COLO668 (cell line): ENCODE results near the gene TUBA4B.
A peak's percentile ranks its signal among the peaks of the same experiment; 100 is the strongest.

Source experiments
- DNase-seq: peaks from one replicate; lab custom pipeline; 2025; ENCODE audit not compliant: unreplicated experiment; lab: John Stamatoyannopoulos, UW

The TUBA4B gene

DNA sequence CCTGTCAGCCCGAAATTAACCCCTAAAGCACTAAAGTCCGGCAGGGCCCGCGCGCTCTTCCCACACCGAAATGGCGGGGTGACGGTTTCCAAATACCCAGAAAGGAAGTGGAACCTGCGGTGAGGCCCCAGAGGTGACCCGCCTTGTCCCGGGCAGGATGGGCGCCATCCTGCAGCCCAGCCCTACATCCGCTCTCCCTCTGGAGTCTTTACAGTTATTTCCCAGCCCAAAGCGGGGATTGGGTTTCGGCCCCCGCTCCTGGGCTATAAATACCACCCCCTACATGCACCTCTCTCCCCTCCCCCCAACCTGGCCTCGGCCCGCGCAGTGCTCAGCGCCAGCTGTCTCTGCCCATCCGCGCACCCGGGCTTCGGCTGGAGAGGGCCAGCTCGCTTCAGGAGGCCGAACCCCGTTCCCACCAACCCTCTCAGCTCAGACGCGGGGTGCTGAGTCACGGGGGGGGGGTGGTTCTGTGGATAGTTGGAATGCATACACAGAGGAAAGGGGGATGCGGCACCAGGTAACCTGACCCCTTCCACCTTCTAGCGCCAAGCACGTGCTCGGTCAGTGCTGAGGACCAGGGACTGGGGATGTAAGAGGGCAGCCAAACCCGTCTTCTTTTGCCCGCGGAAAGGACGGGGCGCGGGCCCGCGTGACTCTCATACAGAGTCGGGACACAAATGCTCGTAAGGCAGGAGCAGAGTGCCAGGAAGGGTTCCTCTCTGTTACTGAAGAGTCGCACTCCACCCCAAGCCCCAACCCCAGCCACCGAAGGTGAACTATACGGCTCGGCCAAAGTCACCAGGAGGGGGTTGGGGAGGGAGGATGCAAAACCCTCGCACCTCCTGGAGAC, at the start of gene TUBA4B:
Gene TUBA4B, plus strand, starts transcription at position 344 of the 853 bp plus-strand sequence. Its CDS starts 165 bp downstream, at position 509.
- DNase-seq = peak; percentile 76

DNA sequence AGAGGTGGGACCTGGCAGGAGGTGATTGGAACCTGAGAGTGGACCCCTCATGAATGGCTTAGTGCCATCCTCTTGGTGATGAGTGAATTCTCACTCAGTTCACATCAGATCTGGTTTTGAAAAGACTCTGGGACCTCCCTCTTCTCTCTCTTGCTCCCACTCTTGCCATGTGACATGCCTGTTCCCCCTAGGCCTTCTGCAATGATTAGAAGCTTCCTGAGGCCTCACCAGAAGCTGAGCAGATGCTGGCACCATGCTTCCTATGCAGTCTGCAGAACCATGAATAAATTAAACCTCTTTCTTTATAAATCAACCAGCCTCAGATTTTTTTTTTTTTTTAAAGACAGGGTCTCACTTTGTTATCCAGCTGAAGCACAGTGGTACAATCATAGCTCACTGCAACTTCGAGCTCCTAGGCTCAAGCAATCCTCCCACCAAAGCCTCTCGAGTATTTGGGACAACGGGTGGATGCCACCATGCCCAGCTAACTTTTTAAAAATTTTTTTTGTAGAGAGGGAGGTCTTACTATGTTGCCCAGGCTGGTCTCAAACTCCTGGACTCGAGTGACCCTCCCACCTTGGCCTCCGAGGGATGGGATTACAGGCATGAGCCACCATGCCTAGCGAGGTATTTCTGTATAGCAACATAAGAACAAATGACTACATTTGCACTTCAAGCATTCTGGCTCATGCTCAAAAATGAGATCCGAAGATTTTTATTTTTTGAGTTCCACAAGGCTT, 48.4 kb upstream of the TUBA4B start:
- no peak for DNase-seq

DNA sequence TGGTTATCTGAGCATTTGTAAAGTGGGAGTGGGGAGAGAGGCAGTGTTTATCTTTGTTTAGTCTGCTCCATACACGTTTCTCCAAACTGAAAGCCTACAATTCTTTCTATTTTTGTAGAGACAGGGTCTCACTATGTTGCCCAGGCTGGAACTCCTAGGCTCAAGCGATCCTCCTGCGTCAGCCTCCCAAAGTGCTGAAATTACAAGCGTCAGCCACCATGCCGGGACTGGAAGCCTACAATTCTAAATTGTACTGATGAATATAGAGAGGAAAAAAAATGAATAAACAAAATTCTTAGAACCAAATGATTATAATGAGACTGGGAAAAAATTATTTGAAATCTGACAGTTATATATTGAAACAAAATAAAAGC, 47.9 kb upstream of the TUBA4B start:
- DNase-seq = no peak

DNA sequence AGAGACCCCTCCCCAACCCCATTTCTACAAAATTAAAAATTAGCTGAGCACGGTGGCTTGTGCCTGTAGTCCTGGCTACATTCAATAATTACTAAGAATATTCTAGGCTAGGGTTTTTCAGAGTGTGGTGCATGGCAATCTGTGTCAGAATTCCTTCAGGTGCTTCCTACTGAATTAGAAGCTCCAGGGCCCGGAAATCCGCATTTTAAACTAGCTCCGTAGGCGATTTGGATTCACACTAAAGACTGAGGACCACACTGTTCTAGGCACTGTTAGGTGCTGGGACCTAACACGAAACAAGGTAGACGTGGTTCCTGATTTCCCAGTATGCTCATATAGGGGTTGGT, 47.1 kb upstream of the TUBA4B start:
- DNase-seq = no peak

DNA sequence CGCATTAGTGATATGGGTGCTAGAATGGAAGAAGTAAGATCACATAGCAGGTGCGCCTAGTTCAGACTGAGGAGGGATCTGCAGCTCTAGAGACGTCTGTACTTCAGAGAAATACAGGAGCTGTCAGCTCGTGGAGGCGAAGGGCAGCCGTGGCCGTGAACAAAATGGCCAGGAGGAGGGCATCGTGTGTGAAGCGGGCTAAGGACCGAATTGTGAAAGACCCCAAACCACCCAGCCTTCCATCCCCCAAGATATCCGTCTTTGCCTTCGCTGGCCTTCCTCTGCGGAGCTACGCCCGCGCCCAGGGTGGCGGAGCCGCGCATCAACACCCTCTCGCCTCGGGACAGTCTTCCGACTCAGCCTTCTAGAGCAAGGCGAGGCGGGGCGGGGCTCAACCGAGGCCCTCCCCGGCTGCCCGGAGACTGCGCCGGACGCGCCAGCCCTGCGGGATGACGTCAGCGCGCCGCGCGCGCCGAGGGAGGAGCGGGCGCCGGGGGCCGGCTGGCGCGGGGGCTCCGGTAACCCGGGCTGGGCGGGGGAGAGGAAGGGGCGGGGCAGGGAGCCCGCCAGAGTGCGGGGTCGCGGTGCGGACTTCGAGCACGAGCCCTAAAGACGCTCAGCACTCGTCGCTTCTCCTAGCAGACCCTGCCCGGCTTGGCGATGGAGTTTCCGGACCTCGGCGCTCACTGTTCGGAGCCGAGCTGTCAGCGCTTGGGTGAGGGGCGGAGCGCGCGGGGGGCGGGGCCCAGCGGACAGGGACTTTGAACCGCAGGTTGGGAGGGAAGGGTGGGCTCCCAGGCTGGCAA, 46.5 kb upstream of the TUBA4B start, which contains the start of gene ZFAND2B:
Gene ZFAND2B, plus strand, starts transcription at position 455 of the 806 bp plus-strand sequence. Its CDS starts 206 bp downstream, at position 661.
- peak; percentile 96 for DNase-seq

DNA sequence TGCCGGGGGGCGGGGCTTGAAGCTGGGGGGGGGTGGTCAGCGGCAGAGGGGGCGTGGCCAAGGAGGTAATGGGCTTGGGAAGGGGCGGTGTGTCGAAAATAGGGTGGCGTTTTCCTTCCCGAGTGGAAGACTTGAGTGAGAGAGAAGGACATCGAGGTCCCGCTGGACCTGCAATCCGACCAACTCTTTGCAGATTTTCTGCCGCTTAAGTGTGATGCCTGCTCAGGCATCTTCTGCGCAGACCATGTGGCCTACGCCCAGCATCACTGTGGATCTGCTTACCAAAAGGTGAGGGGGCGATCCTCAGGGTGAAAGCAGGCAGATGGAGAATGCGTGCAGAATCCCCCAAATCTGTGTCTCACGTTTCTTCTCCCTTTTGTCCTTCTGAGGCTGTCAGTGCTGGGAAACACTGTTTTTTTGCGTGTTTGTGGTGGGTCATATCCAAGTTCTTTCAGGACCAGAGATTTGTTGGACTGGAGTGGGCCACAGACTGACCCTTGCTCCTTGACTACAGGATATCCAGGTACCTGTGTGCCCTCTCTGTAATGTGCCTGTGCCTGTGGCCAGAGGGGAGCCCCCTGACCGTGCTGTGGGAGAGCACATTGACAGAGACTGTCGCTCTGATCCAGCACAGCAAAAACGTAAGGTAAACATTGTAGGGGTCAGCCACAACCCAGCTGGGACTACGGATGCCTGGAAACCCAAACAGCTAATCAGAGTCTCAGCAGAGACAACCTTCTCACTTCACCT, 45.7 kb upstream of the TUBA4B start:
- no peak for DNase-seq

DNA sequence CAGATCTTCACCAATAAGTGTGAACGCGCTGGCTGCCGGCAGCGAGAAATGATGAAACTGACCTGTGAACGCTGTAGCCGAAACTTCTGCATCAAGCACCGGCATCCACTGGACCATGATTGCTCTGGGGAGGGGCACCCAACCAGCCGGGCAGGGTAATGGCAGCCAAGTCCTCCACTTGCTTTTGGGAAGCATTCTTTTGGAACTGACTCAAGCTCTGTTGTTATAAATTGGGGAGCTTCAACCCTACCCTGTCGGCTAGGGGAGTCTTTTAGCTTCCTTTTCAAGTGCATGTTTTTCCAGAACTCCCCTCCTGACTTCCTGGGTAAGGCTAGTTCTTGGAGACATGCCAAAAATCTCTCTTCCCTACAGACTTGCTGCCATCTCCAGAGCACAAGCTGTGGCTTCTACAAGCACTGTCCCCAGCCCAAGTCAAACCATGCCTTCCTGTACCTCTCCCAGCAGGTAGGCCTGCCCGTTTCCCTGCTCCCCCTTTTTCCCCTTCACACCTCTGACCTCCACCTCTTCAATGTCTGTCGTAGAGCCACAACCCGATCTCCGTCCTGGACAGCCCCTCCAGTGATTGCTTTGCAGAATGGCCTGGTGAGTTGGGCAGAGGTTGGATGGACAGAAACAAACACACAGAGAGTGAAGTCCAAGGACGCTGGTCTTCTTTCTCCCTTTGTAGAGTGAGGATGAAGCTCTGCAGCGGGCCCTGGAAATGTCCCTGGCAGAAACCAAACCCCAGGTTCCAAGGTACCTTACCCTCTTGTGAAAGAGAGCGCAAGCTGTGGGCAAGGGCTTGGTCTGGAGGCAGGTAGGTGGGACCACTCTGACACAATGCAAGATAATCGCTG, 44.9 kb upstream of the TUBA4B start:
- no peak for DNase-seq

DNA sequence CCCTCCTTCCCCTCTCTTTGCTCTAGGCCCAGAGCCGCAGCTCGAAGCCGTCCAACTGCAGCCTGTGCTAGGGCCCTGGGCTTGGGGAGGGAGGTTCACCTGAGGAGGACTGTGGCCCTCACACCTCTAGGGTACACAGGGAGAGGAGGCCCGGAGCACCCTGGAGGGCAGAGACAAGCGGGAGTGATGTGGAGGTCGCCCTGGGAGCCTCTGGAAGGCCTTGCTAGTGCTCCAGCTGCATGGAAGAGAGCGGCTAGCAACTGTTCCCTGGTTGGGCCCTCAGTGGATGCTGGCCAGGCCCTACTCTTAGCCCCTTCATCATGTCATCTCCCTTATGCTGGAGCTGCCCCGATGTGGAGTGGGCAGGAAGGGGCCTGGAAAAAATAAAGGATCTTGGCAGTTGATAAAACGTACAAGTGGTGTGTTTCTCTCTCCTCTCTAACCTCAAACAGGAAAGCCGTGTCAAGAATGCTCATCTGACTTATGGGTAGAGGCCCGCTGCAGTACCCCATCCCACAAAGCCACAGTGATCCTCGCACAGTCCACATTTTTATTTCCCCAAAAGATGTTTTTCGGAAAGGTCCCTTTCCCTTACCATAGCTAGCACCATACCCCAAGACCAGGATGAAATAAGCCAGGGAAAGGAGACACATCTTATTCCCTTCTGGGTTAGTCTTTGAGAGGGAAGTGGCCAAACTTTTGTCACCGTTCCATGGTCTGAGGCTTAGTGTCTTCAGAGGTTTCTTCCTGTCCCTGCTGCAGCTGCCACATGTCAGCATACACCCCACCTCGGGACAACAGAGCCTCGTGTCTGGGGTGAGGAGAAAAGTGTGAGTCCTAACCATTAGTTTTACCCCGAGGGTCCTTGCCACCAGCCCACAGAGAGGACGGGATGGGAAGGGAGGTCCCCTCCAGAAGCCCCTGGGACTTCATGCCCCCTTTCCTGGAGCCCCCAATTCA, 43.5 kb upstream of the TUBA4B start:
- no peak for DNase-seq

DNA sequence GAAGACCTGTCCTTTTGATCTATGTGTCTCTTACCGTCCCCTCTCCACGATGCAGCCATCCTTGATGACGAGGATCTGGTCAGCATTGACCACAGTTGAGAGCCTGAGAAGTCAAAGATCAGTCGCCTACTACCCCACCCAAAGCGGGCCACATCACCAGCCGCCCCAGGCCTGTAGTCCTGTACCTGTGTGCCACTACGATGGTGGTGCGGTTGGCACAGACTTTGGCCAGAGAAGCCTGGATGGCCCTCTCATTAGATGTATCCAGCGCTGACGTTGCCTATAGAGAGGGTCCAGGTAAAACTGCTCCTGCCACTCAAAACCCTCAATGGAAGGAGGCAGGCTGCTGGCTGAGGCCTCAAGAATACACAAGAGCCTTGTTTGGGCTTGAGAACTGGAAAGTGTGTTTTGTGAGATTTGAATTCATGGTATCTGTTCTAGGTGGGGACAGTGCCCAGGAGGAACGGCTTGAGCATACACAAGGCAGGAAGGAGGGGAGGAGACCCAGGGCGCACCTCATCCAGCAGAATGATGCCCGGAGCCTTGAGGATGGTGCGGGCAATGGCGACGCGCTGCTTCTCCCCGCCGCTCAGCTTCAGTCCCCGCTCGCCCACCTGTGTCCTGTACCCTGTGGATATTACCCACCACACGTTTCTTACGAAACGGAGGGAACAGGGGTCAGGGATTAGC, 42.7 kb upstream of the TUBA4B start:
- DNase-seq = no peak

DNA sequence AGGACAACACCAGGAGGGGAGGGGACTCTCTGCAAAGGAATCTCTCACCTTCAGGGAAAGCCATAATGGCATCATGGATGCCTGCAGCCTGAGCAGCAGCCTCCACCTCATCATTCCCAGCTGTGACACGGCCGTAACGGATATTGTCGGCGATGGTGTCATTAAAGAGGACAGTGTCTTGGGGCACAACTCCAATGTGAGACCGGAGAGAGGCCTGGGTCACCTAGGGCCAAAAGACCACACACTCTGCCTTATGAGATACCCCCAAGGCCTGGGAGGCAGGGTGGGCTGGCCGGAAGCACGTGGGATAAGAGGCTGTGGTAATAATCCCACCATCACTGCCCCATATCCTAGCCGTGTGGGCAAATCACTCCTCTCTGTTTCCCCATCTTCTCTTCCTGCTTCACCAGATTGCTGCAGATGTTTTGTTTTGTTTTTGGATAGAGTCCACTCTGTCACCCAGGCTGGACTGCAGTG, 42.1 kb upstream of the TUBA4B start:
- DNase-seq = no peak

DNA sequence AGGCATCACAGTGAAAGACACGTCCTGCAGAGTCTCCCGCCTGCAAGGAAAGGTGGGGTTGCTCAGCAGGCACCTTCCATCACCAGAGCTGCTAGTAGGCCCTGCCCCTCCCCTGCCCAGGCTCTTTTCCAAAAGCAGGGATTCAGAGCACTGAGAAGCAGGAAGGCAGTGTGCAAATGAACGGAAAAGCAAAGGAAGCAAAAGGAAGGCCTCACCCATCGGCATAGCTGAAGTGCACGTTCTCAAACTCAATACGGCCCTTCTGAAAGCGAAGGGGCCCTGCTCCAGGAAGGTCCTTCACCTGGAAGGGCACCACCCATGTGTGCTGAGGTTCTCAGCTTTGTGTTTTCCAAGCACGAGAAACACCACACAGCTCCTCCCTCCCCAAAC, 40.0 kb upstream of the TUBA4B start:
- DNase-seq = no peak

DNA sequence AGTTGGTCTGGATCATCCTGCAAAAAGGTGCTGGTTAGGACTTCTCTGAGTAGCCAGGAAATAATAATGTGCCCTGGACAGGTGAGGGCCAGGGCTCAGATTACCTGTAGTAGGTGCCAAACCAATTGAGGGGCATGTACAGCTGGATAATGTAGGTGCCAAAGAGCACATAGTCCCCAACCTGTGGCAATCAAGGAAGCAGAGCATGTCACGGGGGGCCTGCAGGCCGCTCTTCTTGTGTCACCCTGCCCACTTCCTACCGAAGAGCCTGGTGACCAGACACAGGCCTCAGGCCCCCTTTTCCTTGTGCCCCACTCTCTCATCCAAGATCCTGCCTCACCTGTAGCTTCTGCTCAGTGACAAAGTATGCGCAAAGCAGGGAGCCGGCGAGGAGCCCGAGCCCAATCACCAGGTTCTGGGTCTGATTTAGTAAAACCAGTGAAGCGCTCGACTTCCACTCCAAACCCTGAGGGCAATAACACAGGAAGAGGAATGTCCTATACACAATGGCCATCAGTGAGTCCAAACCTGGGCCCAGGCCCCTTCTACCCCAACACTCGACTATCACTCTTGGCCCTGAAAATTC, 39.5 kb upstream of the TUBA4B start:
- no peak for DNase-seq

DNA sequence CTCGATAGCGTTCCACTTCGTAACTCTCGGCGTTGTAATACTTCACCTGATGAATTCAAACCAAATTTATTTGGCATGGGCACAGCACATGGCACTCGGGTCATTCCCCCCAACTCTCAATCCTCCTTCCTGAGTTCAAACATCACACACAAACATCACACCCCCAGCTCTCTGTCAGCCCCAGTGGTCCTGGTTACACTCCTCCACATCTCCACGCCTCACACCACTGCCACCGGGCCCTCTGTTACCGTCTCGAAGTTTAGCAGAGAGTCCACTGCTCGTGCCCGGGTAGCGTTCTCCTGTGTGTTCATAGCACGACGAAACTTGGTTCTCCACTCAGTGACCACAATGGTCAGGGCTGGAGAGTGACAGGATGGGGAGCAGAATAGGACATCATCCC, 38.9 kb upstream of the TUBA4B start:
- no peak for DNase-seq

DNA sequence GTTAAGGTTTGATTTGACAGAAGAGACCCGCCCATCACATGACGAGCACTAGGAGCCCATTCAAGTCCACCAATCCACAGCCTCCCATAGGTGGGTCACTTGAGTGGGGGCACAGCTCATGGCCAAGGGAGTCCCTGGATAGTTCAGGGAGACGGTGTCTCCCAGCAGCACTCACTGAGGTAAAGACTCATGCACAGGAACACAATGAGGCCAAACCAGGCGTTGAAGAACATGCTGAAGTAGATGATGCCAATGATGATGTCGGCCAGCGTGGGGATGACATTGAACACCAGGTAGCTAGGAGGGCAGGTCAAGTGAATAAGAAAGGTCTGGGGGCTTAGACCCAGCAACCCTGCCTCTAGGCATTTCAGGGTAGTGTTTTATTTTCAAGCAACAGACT, 38.3 kb upstream of the TUBA4B start:
- no peak for DNase-seq

DNA sequence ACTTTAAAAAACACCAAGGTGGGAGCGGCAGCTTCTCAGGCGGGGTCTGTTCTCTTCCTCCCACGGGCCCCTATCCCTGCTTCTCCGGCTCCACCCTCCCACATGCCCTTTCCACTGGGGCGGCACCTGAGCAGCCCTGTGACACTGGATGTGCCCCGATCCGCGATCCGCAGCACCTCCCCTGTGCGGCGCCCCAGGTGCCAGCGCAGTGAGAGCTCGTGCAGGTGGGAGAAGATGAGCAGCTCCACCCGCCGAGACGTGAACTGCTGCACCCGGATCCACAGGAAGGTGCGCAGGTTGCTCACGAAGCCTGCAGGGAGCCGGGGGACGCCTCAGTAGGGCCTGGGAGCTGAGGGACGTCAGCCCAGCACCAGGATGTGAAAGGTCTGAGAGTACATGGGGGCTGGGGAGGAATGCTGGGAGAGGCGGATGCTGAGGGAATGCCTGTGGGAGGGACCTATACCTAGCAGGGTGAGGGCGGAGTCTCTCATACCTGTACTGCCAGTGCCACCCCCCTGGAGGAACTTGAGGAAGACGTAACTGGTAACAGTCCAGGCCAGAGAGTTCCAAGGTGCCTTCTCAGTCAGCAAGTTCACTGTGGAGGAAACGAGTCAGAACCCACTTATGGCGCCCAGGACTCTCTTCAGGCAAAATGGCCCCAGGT, 37.0 kb upstream of the TUBA4B start:
- DNase-seq = no peak

DNA sequence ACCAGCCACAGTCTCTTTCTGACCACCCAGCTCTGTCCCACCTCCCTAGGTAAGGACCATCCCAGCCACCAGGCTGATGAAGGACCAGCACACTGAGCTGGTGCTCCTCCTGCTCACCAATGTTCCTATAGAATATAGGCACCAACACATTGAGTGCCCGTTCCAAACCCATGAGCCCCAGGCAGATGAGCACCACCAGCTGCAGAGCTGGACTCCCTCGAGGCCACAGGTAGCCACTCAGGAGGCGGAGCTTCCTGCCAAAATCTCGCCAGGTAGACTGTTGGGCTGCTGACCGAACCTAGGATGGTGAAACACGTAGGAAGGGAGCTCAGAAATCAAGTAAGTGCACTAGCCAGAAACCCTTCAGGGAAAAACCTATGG, 36.5 kb upstream of the TUBA4B start:
- no peak for DNase-seq

DNA sequence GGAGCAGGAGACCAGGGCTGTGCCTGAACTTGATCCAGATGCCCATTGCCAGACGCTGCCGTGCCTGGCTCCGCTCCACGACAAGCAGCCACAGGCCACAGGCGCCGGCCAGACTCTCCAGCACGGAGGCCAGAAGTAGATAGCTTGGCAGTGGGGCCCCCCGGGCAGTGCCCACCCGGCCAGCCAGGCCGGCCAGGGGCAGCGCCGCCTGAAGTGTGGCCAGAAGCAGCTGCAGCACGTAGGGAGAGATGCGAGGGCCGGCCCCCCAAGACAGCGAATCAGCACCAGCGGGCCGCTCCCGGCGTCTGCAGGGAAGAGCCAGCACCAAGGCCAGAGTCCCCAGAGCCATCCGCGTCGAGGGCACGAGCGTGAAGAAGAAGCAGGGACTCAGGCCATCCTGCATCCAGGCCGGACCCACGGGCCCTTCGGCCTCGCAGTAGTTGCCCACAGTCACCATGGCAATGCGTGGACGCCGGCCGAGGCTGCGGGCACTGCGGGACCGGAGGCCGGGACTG, 34.8 kb upstream of the TUBA4B start:
- DNase-seq = peak; percentile 74
